Endothelial cell of umbilical vein (primary cell): ENCODE measurements around the gene KIF1C. TPM values are rescaled to one million over a fixed set of nuclear protein-coding genes. Genes with fewer than 3 reads are reported as not detected.

Experiments used
- BruUV-seq: library from RNA; stranded (reverse); fragments of 400-500 nt; replicated peaks from 2 replicates; lab custom pipeline; 2021; lab: Mats Ljungman, UMichigan
- CTCF ChIA-PET: fragments of 300-600, 350-600 bp; sonication (Branson Sonifier 250); formaldehyde crosslinking; loops from one replicate; lab custom pipeline; 2021; ENCODE audit warnings: antibody characterized with exemption, inconsistent platforms; lab: Charles Lee
- POLR2A ChIA-PET: fragments of 300-600, 350-600 bp; sonication (Branson Sonifier 250); formaldehyde crosslinking; loops from one replicate; lab custom pipeline; 2021; ENCODE audit warnings: antibody characterized with exemption, inconsistent platforms; lab: Charles Lee
- DNase-seq: peaks from one replicate; pipeline ENCODE4 v3.0.0-alpha.2; 2011; ENCODE audit warnings: low read depth, low spot score
- FAIRE-seq: peaks from 2 replicates; lab custom pipeline; 2011; peaks lifted over from hg19 to GRCh38; lab: Jason Lieb, UNC
- H2AFZ ChIP-seq: 2 replicates; pipeline ENCODE4 v1.6.0; 2012; ENCODE audit warnings: low read depth, low read length, control low read depth, inconsistent platforms
- H3K27ac ChIP-seq: 2 replicates; pipeline ENCODE4 v1.5.1; 2011; ENCODE audit warnings: low read depth, mild to moderate bottlenecking, control low read depth, low read length, moderate library complexity; ENCODE audit not compliant: insufficient read depth
- H3K27me3 ChIP-seq, 2 experiments: 2 replicates each; pipeline versions ENCODE4 v1.6.0 to v1.6.1; 2011; ENCODE audit warnings: low read length in 2 of 2, mixed read lengths in 1 of 2; ENCODE audit not compliant: control insufficient read depth in 2 of 2, insufficient read depth in 2 of 2
- H3K36me3 ChIP-seq, 2 experiments: 2 replicates in 1 of 2; 3 replicates in 1 of 2; pipeline ENCODE4 v1.5.1; 2011; ENCODE audit warnings: low read length in 2 of 2, mild to moderate bottlenecking in 1 of 2, moderate library complexity in 1 of 2; ENCODE audit not compliant: control insufficient read depth in 2 of 2, insufficient read depth in 2 of 2; ENCODE audit errors: extremely low read depth in 1 of 2
- H3K4me1 ChIP-seq: 3 replicates; pipeline ENCODE4 v1.5.1; 2011; ENCODE audit warnings: mild to moderate bottlenecking, low read length; ENCODE audit not compliant: control insufficient read depth, insufficient read depth; ENCODE audit errors: extremely low read depth
- H3K4me2 ChIP-seq: 2 replicates; pipeline ENCODE4 v1.6.1; 2011; ENCODE audit warnings: low read length, control low read depth, mixed read lengths; ENCODE audit not compliant: insufficient read depth
- H3K4me3 ChIP-seq, 3 experiments: fragments of 200-600 bp in 1 of 3; sonication (generic), shearing (Covaris generic) in 1 of 3; replicated peaks in 1 of 3; 2 replicates each; pipeline ENCODE4 v1.5.1; 2011 to 2016; ENCODE audit warnings: control low read depth in 3 of 3, low read length in 3 of 3, mild to moderate bottlenecking in 2 of 3, inconsistent platforms in 1 of 3, low read depth in 1 of 3, moderate library complexity in 1 of 3; ENCODE audit not compliant: insufficient read depth in 1 of 3
- H3K79me2 ChIP-seq: 2 replicates; pipeline ENCODE4 v1.6.0; 2012; ENCODE audit warnings: low read length, inconsistent platforms; ENCODE audit not compliant: control insufficient read depth, insufficient read depth
- H3K9ac ChIP-seq: replicated peaks from 2 replicates; pipeline ENCODE3; 2011; ENCODE audit warnings: low read length, control low read depth; ENCODE audit not compliant: insufficient read depth; ENCODE audit errors: extremely low read depth
- H3K9me1 ChIP-seq: replicated peaks from 3 replicates; pipeline ENCODE4 v1.6.0; 2011; ENCODE audit warnings: mild to moderate bottlenecking, low read length; ENCODE audit not compliant: control insufficient read depth, insufficient read depth; ENCODE audit errors: extremely low read depth
- H3K9me3 ChIP-seq: replicated peaks from 2 replicates; pipeline ENCODE4 v1.5.1; 2012; ENCODE audit warnings: low read length, inconsistent platforms; ENCODE audit not compliant: control insufficient read depth, insufficient read depth
- H4K20me1 ChIP-seq: replicated peaks from 2 replicates; pipeline ENCODE3; 2011; ENCODE audit warnings: mild to moderate bottlenecking, low read length; ENCODE audit not compliant: control insufficient read depth, insufficient read depth; ENCODE audit errors: extremely low read depth
- CTCF ChIP-seq, 2 donors: IDR thresholded peaks; 1 replicate in 1 of 2; 2 replicates in 1 of 2; pipeline ENCODE4 v1.5.1; 2011; ENCODE audit warnings: low read length in 2 of 2, mild to moderate bottlenecking in 2 of 2, moderate library complexity in 2 of 2, control low read depth in 1 of 2, inconsistent platforms in 1 of 2, low read depth in 1 of 2; ENCODE audit not compliant: insufficient read depth in 1 of 2; ENCODE audit errors: extremely low read depth in 1 of 2
- EZH2 ChIP-seq: IDR thresholded peaks from 2 replicates; pipeline ENCODE4 v1.6.1; 2012; ENCODE audit warnings: borderline replicate concordance, low read depth, mild to moderate bottlenecking, moderate library complexity, low read length, inconsistent platforms; ENCODE audit not compliant: severe bottlenecking
- FOS ChIP-seq: IDR thresholded peaks from 2 replicates; pipeline ENCODE4 v1.6.1; 2011; ENCODE audit warnings: mild to moderate bottlenecking, low read length, moderate library complexity, borderline replicate concordance; ENCODE audit not compliant: insufficient read depth
- GATA2 ChIP-seq: IDR thresholded peaks from 2 replicates; pipeline ENCODE4 v1.7.0; 2011; ENCODE audit warnings: low read depth, mild to moderate bottlenecking, moderate library complexity, mixed read lengths, low read length; ENCODE audit not compliant: insufficient read length, insufficient read depth
- JUN ChIP-seq: IDR thresholded peaks from 2 replicates; pipeline ENCODE4 v1.6.1; 2011; ENCODE audit warnings: borderline replicate concordance, low read depth; ENCODE audit not compliant: insufficient read length, insufficient read depth
- MAX ChIP-seq: IDR thresholded peaks from 2 replicates; pipeline ENCODE4 v1.6.1; 2011; ENCODE audit not compliant: insufficient read depth, insufficient read length
- MYC ChIP-seq: IDR thresholded peaks from one replicate; pipeline ENCODE4 v1.6.1; 2011; ENCODE audit warnings: mild to moderate bottlenecking, low read depth, low read length
- POLR2A ChIP-seq: IDR thresholded peaks from 2 replicates; pipeline ENCODE4 v1.6.1; 2012; ENCODE audit warnings: low read depth, mild to moderate bottlenecking, control low read depth, low read length
- POLR2AphosphoS5 ChIP-seq: IDR thresholded peaks from 2 replicates; pipeline ENCODE4 v1.6.1; 2012; ENCODE audit warnings: low read depth, mild to moderate bottlenecking, control low read depth, low read length, moderate library complexity; ENCODE audit not compliant: insufficient read depth
- dilution Hi-C: fragments of 300-500 bp; cut with MboI; formaldehyde crosslinking; loops from one replicate; pipeline ENCODE4 v1.15.0; 2019; ENCODE audit warnings: low sequenced_read_pairs; ENCODE audit not compliant: extremely low pct_ligation_motif_present
- intact Hi-C: fragments of 100-400 bp; cut with micrococcal nuclease; formaldehyde crosslinking; loops from one replicate; pipeline ENCODE4 v1.10.0; 2022
- polyA plus RNA-seq, 4 experiments: library from polyadenylated mRNA; depleted of rRNA in 3 of 4; stranded (reverse) in 3 of 4; unstranded in 1 of 4; fragments of >200 nt; gene quantifications; 2 replicates each; pipeline versions ENCODE4 v1.2.1 to v1.2.3, GENCODE V29; 2011 to 2012; ENCODE audit warnings: missing spikeins in 1 of 4
- total RNA-seq: library from RNA; stranded (reverse); gene quantifications from 2 replicates; pipeline ENCODE4 v1.2.3, GENCODE V29; 2021

The KIF1C gene
- total and polyA plus RNA-seq, 2 donors (not counting 3 experiments of a cell fraction or from before 2014, with no cell fraction given) = 33.6 to 171 TPM

- Histone ChIP-seq H3K36me3 (peaks cover 0 to 7% of the 10 kb centered on the region in 2 experiments), H3K9ac (no peak overlapping the region), H3K9me1 (no peaks in the 10 kb centered on the region), H3K27ac (no peak overlapping the region), H3K4me1 (peaks cover 10% of the 10 kb centered on the region), H3K9me3 (no peaks in the 10 kb centered on the region), H3K4me2 (no peak overlapping the region), H3K79me2 (no peaks in the 10 kb centered on the region), H3K4me3 (no peak overlapping the region), H4K20me1 (no peaks in the 10 kb centered on the region), H2AFZ (no peak overlapping the region), H3K27me3 (no peaks in the 10 kb centered on the region)
- DNase-seq (no peak), FAIRE-seq (no peak)
- intact Hi-C loops = no loop called here
- CTCF ChIA-PET = interaction anchor here (1.1 to 3.3 kb wide), 2 partner anchors 49 to 55 kb away, joined by 4 to 22 read pairs; partner anchors contain the start of gene CHRNE
- dilution Hi-C loops = no loop called here
- TF ChIP-seq POLR2A (no peak), MYC (no peak), MAX (no peak), CTCF (IDR thresholded peaks at IDR 0.05; ENCODE audit: extremely low read depth in 1 of 2, insufficient read depth in 1 of 2, low read depth in 1 of 2, low read length in 2 of 2) (no peak), POLR2AphosphoS5 (no peak), JUN (no peak), FOS (no peak), GATA2 (no peak), EZH2 (no peak)
- BruUV-seq = no TSS peak
- POLR2A ChIA-PET = interaction anchor here (0.7 kb wide), 1 partner anchor 10 kb away, joined by 4 read pairs; the partner anchor contains the start of gene PFN1
These were observed 39.6 kb upstream of the KIF1C start for GRCh38 chr17:4958102-4958501.
